HEK293T (cell line): ENCODE results near the gene YPEL1.
"Not testable (repeated sequence)": the region's sequence is repeated elsewhere in the genome, so short reads cannot be mapped to it uniquely, and the experiment has no call there.

ENCODE experiments used
- ARNT ChIP-seq: fragments of 450-650 bp; IDR thresholded peaks from 2 replicates; pipeline ENCODE4 v1.6.1; 2017; ENCODE audit warnings: mild to moderate bottlenecking
- BHLHE40 ChIP-seq: fragments of 450-650 bp; IDR thresholded peaks from 2 replicates; pipeline ENCODE4 v1.6.1; 2016; ENCODE audit warnings: mild to moderate bottlenecking, moderate library complexity, borderline replicate concordance
- FOXA1 ChIP-seq: fragments of 450-650 bp; IDR thresholded peaks from 2 replicates; pipeline ENCODE4 v1.6.1; 2016; ENCODE audit warnings: mild to moderate bottlenecking
- HDGF ChIP-seq: fragments of 450-650 bp; IDR thresholded peaks from 2 replicates; pipeline ENCODE4 v1.6.1; 2017; ENCODE audit warnings: antibody characterized with exemption, borderline replicate concordance
- SP1 ChIP-seq: fragments of 450-650 bp; IDR thresholded peaks from 2 replicates; pipeline ENCODE4 v1.6.1; 2017
- SUZ12 ChIP-seq: fragments of 450-650 bp; IDR thresholded peaks from 2 replicates; pipeline ENCODE4 v1.6.1; 2016; ENCODE audit warnings: mild to moderate bottlenecking
- TARDBP ChIP-seq: fragments of 450-650 bp; IDR thresholded peaks from 2 replicates; pipeline ENCODE4 v1.6.1; 2016
- ZNF384 ChIP-seq: fragments of 450-650 bp; IDR thresholded peaks from 2 replicates; pipeline ENCODE4 v1.6.1; 2016

DNA sequence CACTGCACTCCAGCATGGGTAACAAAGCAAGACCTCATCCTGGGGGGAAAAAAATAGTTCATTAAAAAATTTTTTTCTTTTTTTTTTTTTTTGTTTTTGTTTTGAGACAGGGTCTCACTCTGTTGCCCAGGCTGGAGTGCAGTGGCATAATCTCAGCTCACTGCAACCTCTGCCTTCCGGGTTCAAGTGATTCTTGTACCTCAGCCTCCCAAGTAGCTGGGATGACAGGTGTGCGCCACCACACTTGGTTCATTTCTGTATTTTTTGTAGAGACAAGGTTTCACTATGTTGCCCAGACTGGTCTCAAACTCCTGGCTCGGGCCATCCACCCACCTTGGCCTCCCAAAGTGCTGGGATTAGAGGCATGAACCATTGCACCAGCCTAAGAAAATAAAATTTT lies 11.1 kb downstream of the YPEL1 start:
- TF ChIP-seq SP1, BHLHE40, TARDBP, ZNF384, FOXA1, HDGF, SUZ12, ARNT: not testable (repeated sequence)
